ENCODE results near the gene POMT1.

DNA sequence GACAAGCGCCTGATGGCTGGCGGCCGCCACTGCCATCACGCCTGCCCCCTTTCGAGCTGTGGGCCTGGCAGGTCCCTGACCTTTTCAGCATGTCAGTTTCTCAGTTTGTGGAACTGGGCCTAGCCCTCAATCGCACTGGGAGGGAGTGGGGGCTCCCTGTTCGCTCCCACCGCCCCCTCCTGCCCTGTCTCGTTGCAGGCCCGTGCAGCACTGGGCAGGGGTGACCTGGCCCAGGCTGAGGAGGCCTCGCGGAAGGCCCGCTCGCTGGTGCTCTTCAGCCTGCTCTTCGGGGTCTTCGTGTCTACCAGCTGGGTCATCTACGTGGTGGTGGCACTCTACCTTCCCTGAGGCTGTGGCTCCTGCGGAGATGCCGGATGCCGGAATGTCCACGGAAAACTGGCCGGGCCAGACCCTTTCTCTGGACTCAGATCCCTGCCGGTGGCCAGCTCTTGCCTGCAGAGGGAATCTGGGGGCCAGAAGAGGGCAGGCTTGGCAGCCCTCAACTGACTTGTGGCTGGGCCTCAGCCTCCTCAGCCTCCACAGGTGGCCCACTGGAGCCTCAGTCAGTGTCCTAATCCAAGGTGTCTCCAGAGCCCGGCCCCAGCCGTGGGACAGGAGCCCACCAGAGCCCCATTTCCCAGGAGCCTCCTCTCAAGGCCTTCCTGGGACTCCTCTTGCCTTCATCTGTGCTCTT lies 55.3 kb downstream of the POMT1 start:
- no peak for TF ChIP-seq CTCF (IDR thresholded peaks at IDR 0.05)
- TF ChIP-seq POLR2A (IDR thresholded peaks at IDR 0.05): no peak
- TF ChIP-seq EP300 (IDR thresholded peaks at IDR 0.05): no peak
- TF ChIP-seq POLR2AphosphoS5 (IDR thresholded peaks at IDR 0.05): no peak

Data from upper lobe of left lung (tissue), 4 donors.